Measurements from ENCODE around the gene OTOP2. TPM values are rescaled to one million over a fixed set of nuclear protein-coding genes. Genes with fewer than 3 reads are reported as not detected.

OTOP2 gene
- total and polyA plus RNA-seq, 2 of the 8 experiments (the other 6 are each of a cell fraction or from before 2014, with no cell fraction given) = 0.23 TPM; not detected in 1

- Histone ChIP-seq H2AFZ (ENCODE audit: low read length) (peak overlapping the region; percentile 40; the same call in 1 of the 2 replicates), H3K56ac (replicated peaks; ENCODE audit: insufficient read length, low read depth, low read length) (no peak overlapping the region), H2BK120ac (replicated peaks; ENCODE audit: low read depth, low read length) (no peak overlapping the region), H2BK20ac (ENCODE audit: low read length) (no peak overlapping the region), H4K20me1 (replicated peaks in 1 of 2; ENCODE audit: control insufficient read depth in 1 of 2, insufficient read depth in 2 of 2, low read length in 2 of 2) (no peaks in the 10 kb centered on the region), H4K91ac (replicated peaks; ENCODE audit: insufficient read length, low read length) (no peak overlapping the region), H2BK5ac (ENCODE audit: low read depth, low read length) (no peak overlapping the region), H3K23ac (ENCODE audit: insufficient read length) (no peak overlapping the region), H2AK5ac (ENCODE audit: low read depth, low read length) (no peak overlapping the region), H3K79me2 (ENCODE audit: control insufficient read depth in 1 of 2, insufficient read depth in 2 of 2, low read length in 2 of 2) (no peaks in the 10 kb centered on the region; a peak in 1 of 4 replicates), H4K8ac (ENCODE audit: extremely low read depth, insufficient read depth, low read length) (no peak overlapping the region), H3K79me1 (ENCODE audit: low read depth, low read length) (peaks cover 7% of the 10 kb centered on the region; the same call in 1 of the 2 replicates), H3K14ac (ENCODE audit: insufficient read length) (no peak overlapping the region), H3K9me3 (ENCODE audit: insufficient read depth in 2 of 2, low read depth in 1 of 2, low read length in 1 of 2) (no peaks in the 10 kb centered on the region), H3K4me2 (ENCODE audit: insufficient read depth in 1 of 2, low read depth in 2 of 2, low read length in 2 of 2) (no peak overlapping the region), H2BK12ac (ENCODE audit: low read depth, low read length) (no peak overlapping the region), H3K27me3 (replicated peaks in 1 of 4; ENCODE audit: control insufficient read depth in 3 of 4, extremely low read depth in 1 of 4, insufficient read depth in 3 of 4, low read length in 3 of 4) (peaks cover 0 to 3% (median 0%) of the 10 kb centered on the region in 4 experiments; a peak in 2 of 7 replicates), H3K4ac (replicated peaks; ENCODE audit: insufficient read length, low read depth, low read length) (no peak overlapping the region), H2BK15ac (ENCODE audit: low read length) (peak overlapping the region; percentile 6; the same call in 1 of the 2 replicates), H4K5ac (ENCODE audit: insufficient read length, low read depth, low read length) (no peak overlapping the region), H3K23me2 (ENCODE audit: low read depth, low read length) (peaks cover 10% of the 10 kb centered on the region), H3K27ac (ENCODE audit: low read depth, low read length) (no peak overlapping the region), H3K18ac (ENCODE audit: extremely low read depth, low read length) (no peak overlapping the region), H3K9ac (replicated peaks in 1 of 4; ENCODE audit: extremely low read depth in 1 of 4, low read depth in 3 of 4, low read length in 3 of 4) (no peak overlapping the region), H3K36me3 (ENCODE audit: control insufficient read depth in 2 of 4, insufficient read depth in 4 of 4, low read length in 3 of 4) (no peaks in the 10 kb centered on the region), H3K4me1 (replicated peaks in 1 of 4; ENCODE audit: control insufficient read depth in 3 of 4, insufficient read depth in 4 of 4, low read length in 3 of 4) (peaks cover 0 to 14% (median 6%) of the 10 kb centered on the region in 4 experiments; a peak in 6 of 7 replicates), H3K4me3 (ENCODE audit: extremely low read depth in 1 of 4, insufficient read depth in 2 of 4, low read depth in 3 of 4, low read length in 4 of 4) (no peak overlapping the region)
- ChIA-PET POLR2A (ENCODE audit: partially characterized antibody) (interaction anchor here (1.1 to 1.6 kb wide), 3 partner anchors 15 to 48 kb away, joined by 3 to 5 read pairs (median 4); partner anchors contain the start of gene OTOP2), CTCF (ENCODE audit: partially characterized antibody) (interaction anchor here (0.6 to 81.0 kb wide), 5 partner anchors 38 to 138 kb away, joined by 3 to 2981 read pairs (median 5); partner anchors contain the start of genes GRIN2C and NAT9)
- DNase-seq (ENCODE audit: low read depth in 1 of 2, low spot score in 2 of 2) (no peak), FAIRE-seq (no peak)
- WGBS, 2 experiments (ENCODE audit: extremely low coverage in 1 of 2, insufficient coverage in 1 of 2, insufficient read length in 1 of 2, insufficient replicate concordance in 2 of 2, low coverage in 1 of 2, low lambda C conversion rate in 2 of 2, missing lambda C conversion rate in 1 of 2) = 88% methylated on average over 6 of the region's 6 CpGs; no CpG with 5 or more reads in 1 of the 2 experiments
- no peak for TF ChIP-seq SP4 (IDR thresholded peaks at IDR 0.05; ENCODE audit: low read length)
These were observed 48.0 kb upstream of the OTOP2 start for GRCh38 chr17:74875977-74876593.
